ENCODE results near the gene KCNA3.
A peak's percentile ranks its signal among the peaks of the same experiment; 100 is the strongest.

GRCh38 chr1:110686188-110686587 is 11.4 kb upstream of the KCNA3 start:
- TF ChIP-seq, protein P1, sequence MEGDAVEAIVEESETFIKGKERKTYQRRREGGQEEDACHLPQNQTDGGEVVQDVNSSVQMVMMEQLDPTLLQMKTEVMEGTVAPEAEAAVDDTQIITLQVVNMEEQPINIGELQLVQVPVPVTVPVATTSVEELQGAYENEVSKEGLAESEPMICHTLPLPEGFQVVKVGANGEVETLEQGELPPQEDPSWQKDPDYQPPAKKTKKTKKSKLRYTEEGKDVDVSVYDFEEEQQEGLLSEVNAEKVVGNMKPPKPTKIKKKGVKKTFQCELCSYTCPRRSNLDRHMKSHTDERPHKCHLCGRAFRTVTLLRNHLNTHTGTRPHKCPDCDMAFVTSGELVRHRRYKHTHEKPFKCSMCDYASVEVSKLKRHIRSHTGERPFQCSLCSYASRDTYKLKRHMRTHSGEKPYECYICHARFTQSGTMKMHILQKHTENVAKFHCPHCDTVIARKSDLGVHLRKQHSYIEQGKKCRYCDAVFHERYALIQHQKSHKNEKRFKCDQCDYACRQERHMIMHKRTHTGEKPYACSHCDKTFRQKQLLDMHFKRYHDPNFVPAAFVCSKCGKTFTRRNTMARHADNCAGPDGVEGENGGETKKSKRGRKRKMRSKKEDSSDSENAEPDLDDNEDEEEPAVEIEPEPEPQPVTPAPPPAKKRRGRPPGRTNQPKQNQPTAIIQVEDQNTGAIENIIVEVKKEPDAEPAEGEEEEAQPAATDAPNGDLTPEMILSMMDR (conservative IDR thresholded peaks at IDR 0.05), result peak; percentile 12
- no peak for TF ChIP-seq ZFX (IDR thresholded peaks at IDR 0.05)

All from C4-2B (cell line).